ENCODE results near the gene LYSMD4.

The LYSMD4 gene

GRCh38 chr15:99731336-99732123 lies 1.7 kb downstream of the LYSMD4 start:
- no peak for DNase-seq (ENCODE audit: low read depth in 3 of 3)

- DNase-seq (ENCODE audit: low read depth in 3 of 3): no peak
These were observed 3.3 kb downstream of the LYSMD4 start for GRCh38 chr15:99729920-99730319.

DNA sequence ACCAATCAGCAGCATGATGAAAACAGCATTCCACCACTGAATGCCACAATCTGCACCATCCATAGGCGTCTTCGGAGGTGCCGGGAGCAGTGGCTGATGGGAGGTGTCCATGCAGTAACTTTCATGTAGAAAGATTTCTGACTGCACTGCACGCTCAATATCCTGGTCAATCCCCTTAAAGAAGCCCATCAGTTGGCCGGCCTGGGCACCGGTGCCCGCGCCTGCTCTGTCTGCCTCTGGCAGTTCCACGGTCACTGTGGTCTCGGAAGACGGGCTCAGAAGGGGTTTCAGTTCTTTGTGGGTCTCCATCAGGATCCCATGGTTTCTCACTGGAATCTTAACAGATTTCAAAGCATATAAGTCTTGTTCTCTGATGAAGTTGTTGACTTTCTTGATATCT lies 3.9 kb downstream of the LYSMD4 start:
- DNase-seq (ENCODE audit: low read depth in 3 of 3): no peak

GRCh38 chr15:99728916-99729315 lies 4.3 kb downstream of the LYSMD4 start:
- DNase-seq (ENCODE audit: low read depth in 3 of 3): no peak

GRCh38 chr15:99727733-99728132 lies 5.5 kb downstream of the LYSMD4 start:
- DNase-seq (ENCODE audit: low read depth in 3 of 3): no peak

GRCh38 chr15:99727330-99727729 lies 5.9 kb downstream of the LYSMD4 start:
- no peak for DNase-seq (ENCODE audit: low read depth in 3 of 3)

GRCh38 chr15:99726333-99726732 lies 6.9 kb downstream of the LYSMD4 start:
- no peak for DNase-seq (ENCODE audit: low read depth in 3 of 3)

DNA sequence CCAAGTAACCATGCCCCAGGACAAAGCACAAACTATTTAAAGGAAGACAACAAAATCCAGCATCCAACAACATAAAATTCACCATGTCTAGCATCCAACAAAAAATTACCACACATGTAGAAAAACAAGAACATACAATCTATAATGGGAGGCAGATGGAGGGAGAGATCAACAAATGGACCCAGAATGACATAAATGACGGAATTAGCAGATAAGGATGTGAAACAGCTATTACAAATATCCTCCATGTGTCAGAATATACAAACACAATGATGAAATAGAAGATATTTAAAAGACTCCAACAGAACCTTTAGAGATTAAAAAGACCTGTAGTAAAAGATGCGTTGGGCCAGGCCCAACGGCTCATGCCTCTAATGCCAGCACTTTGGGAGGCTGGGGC lies 10.8 kb downstream of the LYSMD4 start:
- DNase-seq (ENCODE audit: low read depth in 3 of 3): no peak

DNA sequence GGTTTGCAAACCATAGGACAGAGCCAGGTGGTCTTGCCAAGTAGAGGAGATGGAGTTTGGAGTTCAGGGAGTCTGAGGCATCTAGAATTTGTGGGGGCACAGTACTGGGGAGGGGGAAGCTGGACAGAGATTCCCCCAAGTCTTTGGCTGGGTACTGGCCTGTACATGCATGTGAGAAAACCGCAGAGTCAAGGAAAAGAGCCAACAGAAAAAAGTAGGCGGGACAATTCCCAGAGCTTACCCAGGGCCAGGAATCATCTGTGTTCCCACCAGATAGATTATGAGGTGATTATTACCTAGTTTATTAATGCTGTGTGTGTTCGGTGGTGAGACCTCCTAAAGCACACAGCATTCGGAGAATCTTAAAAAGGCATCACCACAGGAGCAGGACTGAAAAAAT lies 11.3 kb downstream of the LYSMD4 start:
- DNase-seq (ENCODE audit: low read depth in 3 of 3): no peak

GRCh38 chr15:99721104-99721778 lies 12.0 kb downstream of the LYSMD4 start:
- no peak for DNase-seq (ENCODE audit: low read depth in 3 of 3)

- DNase-seq (ENCODE audit: low read depth in 3 of 3): no peak
These were observed 12.7 kb downstream of the LYSMD4 start for GRCh38 chr15:99720533-99720932.

GRCh38 chr15:99719096-99719541 lies 14.1 kb downstream of the LYSMD4 start:
- no peak for DNase-seq (ENCODE audit: low read depth in 3 of 3)

GRCh38 chr15:99718421-99718820 lies 14.8 kb downstream of the LYSMD4 start:
- no peak for DNase-seq (ENCODE audit: low read depth in 3 of 3)

DNA sequence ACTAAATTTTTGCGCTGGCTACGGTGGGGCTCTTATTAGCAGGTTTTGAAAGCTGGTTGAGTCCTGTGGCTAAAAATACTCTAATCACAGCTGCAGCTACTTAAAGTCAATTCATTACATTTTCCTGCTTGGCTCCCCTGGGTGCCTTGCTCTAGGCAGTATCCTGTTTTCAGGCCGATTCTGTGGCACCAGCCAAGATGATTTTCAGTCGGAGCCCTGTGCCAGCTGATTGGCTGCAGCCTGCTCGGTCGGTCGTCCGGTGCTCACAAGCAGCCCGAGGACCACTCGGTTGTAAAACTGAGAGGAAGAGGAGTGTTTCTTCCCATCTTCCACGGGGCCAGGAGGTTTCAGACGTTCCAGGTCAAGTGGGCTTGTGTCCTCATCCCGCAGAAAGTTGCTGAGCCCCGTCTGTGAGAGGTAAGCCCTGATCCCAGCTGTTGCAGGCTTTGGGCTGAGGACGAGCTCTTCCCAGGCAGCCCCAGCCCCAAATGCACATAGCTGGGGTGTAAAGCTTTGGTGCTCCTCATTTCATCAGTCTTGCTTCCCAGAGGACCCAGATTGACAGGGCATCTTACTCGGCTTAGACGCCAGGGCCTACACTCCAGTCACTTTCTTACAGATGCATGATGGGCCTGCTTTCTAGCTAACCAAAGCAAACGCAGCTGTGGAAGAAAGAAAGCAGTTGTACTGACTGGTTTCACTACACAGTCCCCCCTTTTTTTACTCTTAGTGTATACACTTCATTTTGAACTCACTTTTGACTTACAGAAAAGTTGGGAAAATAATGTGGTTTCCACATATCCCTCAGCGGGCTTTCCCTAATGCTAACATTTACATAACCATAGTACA lies 15.9 kb downstream of the LYSMD4 start:
- no peak for DNase-seq (ENCODE audit: low read depth in 3 of 3)

DNA sequence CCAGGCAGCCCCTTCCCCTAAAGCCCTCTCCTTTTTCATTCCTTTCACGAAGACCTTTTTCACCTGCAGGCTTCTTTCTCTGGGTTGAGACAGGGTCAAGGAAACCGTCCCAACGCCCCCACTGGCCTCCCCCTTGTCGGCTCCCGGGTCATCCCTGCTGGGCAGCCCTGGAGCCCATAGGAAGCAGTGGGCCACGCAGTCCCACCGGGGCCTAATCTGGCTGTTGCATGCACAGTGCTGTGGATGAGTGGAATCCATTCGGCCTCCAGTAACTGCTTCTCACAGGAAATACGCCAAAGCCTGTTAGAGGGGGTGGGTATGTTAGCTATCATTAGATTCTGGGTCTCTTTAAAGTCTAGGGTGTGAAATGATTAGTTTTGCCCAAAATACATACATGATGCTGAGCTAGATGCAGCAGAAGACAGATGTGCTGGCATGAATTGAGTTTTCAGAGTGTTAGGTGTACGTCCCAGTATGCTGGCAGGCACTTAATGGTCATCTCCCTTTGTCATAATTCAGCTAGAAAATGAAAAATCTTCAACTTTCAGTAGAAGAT lies 16.6 kb downstream of the LYSMD4 start:
- DNase-seq (ENCODE audit: low read depth in 3 of 3): no peak

GRCh38 chr15:99712415-99712814 lies 20.8 kb downstream of the LYSMD4 start:
- no peak for DNase-seq (ENCODE audit: low read depth in 3 of 3)

GRCh38 chr15:99711625-99712024 lies 21.6 kb downstream of the LYSMD4 start:
- no peak for DNase-seq (ENCODE audit: low read depth in 3 of 3)

DNA sequence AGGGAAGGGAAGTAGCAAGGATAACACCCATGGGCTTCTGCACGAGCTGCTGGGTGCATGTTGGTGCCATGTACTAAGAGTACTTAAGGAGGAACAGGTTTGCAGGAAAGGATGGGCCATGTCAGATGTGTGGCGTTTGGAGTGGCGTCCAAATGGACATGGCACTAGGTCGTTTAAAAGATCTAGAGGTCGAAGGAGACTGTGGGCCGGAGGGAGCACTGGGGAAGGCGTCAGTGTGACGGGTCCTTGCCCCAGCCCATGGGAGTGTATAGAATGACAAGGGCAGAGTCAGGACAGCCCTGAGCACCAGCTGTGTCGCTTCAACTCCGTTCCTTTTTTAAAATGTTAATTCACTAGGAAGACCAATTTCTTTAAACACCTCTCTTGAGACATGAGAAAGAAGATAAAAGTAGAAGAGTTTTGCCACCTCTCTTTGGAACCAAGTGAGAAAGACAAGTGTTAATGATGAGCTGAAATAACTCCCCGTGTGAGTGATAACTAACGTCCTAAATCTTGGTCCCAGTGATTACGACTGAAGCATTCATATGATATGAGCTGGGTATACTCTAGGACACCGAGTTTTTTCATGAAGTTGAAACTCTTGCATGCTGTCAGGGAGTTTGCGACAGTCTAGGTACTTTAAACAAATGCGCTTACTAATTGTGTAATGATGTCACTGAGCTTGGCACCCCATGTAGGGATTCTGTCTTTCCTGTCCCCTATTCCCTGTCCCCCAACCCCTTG lies 23.8 kb downstream of the LYSMD4 start:
- no peak for DNase-seq (ENCODE audit: low read depth in 3 of 3)

- no peak for DNase-seq (ENCODE audit: low read depth in 3 of 3)
These were observed 24.7 kb downstream of the LYSMD4 start for GRCh38 chr15:99708563-99708962.

GRCh38 chr15:99707473-99708270 lies 25.6 kb downstream of the LYSMD4 start:
- DNase-seq (ENCODE audit: low read depth in 3 of 3): peak in 1 of 3 donors; percentile 34

All from stimulated activated CD4-positive, alpha-beta T cell treated with anti-CD3 and anti-CD28 coated beads, TNF-alpha, amount 100 ng/mL, for 48 hours (primary cell).